GM21367 (cell line): ENCODE data around the gene DENND6A.
"Not testable (repeated sequence)": the region's sequence is repeated elsewhere in the genome, so short reads cannot be mapped to it uniquely, and the experiment has no call there.

Experiments
- ATAC-seq: cut with Tn5 transposase; IDR thresholded peaks from one replicate; pipeline ENCODE4 v1.9.1; 2021; ENCODE audit not compliant: unreplicated experiment

Gene DENND6A

DNA sequence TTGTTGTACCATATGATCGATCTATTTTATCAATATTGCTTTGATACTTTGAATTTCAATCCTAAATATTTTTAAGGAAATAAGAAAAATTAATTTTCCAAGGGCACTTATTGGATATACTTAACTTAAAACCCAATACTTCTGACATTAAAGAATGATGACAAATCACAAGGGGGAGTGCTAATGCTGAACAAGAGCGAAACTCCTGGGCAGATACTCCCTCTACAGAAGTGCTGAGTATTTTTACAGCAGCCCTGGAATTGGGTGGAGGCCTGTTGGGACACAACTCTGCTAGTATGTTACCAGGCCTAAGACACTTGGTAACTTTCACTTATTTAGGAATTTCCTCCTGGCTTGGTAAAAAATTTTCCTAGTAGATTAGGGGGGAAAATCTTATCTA is 46.2 kb downstream of the DENND6A start:
- no peak for ATAC-seq

DNA sequence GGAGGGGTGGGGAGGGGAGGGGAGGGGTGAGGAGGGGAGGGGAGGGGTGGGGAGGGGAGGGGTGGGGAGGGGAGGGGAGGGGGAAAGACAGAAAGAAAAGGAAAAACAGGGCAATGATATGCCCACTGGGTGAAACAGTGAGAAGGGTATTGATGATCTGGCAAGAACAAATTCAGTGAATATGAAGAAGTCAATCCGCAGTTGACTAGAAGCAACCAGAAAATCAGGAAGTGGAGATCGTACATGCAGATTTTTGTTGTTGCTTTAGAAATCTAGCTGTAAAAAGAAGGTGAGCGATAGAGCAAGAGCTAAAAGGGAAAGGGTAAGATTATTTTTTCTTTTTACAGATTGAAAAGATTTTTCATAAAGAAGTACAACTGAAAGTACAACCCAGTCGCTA is 48.1 kb downstream of the DENND6A start:
- ATAC-seq = no peak

DNA sequence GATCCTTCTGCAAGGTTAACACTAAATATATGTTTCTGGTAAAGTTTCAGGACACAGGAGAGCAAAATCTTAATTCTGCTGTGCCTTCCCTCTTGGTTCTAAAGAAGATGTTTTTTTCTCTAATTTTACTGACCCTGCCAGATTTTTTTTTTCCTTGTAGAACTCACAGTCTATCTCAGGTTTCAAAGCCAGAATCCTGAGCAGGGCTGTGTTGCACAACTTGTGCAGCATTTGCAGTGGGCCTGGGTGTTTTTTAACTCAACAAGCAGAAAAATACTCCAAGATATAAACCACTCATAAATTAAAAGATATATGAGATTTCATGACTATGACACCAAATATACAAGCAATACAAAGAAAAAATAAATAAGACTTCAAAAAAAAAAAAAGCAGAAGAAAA is 55.5 kb downstream of the DENND6A start:
- no peak for ATAC-seq

DNA sequence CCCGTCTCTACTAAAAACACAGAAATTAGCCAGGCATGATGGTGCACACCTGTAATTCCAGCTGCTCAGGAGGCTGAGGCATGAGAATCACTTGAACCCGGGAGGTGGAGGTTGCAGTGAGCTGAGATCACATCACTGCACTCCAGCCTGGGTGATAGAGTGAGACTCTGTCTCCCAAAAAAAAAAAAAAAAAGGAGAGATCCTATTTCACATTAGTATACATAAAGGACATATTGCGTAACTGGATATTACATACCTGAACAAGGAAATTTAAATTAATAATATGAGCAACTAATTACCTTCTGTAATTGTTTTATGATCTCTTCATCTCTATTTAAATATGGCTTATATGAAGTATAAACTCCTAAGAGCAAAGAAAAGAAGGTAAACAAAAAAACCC is 58.6 kb downstream of the DENND6A start:
- ATAC-seq = not testable (repeated sequence)

DNA sequence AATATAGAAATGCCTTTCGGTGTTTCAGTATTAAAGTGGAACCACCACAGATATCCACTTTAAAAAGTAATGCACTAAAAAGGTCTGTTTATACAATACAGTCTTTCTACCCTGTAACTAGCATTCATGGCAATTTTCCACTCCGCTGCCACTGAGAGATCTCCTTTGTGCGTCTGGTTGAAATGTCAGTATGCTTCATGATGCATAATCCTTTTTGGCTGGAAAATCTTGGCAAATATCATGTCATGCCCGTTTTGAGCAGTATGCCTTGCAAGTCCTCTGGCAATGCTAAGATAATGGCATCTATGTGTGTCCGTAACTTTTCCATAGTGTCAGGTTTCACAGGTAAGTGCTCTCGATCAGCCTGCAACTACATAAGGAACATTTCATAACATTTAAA is 64.9 kb downstream of the DENND6A start:
- no peak for ATAC-seq

DNA sequence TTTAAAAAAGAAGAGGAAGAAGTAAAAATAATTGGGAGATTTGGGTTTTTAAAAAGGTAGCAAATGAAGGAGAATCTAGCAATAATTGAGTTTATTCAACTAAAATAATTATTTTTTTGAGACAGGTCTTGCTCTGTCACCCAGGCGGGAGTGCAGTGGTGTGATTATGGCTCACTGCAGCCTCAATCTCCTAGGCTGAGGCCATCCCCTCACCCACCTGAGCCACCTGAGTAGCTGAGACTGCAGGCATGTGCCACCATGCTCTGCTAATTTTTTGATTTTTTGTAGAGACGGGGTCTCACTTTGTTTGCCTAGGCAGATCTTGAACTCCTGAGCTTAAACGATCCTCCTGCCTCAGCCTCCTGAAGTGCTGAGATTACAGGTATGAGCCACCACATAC is 68.1 kb downstream of the DENND6A start:
- ATAC-seq = no peak

DNA sequence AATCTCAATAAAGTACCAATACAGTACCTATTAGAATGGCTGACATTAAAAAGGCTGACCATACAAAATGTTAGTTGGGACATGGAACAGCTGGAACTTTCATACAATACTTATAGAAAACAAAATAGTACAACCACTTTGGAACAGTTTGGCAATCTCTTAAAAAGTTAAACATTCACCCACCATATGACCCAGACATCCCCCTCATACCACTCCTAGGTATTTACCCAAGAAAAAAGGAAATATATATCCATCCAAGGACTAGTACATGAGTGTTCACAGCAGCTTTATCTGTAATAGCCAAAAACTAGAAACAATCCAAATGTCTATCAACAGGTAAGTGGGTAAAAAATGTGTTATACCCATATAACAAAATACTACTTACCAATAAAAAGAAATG is 70.5 kb downstream of the DENND6A start:
- ATAC-seq = no peak

DNA sequence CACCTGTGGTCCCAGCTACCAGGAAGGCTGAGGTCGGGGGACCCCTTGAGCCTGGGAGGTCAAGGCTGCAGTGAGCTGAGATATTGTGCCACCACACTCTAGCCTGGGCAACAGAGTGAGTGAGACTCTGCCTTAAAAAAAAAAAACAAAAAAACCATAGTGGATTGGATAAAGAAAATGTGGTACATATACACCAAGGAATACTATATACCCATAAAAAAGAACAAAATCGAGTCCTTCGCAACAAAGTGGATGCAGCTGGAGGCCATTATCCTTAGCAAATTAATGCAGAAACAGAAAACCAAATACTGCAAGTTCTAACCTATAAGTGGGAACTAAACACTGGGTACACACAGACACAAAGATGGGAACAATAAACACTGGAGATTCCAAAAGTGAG is 75.1 kb downstream of the DENND6A start:
- ATAC-seq = no peak

DNA sequence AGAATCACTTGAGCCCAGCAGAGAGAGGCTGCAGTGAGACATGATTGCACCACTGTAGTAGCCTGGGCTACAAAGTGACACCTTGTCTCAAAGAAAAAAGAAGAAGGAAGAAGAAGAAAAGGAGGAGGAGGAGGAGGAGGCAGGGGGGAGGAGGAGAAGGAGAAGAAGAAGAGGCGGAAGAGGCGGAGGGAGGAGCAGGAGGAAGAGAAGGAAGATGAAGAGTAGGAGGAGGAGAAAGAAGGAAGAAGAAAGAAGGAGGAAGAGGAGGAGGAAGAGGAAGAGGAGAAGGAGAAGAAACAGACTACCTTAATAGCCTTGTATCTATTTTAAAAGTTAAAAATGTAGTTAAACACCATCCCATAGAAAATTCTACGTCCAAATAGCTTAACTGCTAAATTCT is 76.6 kb downstream of the DENND6A start:
- ATAC-seq = no peak

DNA sequence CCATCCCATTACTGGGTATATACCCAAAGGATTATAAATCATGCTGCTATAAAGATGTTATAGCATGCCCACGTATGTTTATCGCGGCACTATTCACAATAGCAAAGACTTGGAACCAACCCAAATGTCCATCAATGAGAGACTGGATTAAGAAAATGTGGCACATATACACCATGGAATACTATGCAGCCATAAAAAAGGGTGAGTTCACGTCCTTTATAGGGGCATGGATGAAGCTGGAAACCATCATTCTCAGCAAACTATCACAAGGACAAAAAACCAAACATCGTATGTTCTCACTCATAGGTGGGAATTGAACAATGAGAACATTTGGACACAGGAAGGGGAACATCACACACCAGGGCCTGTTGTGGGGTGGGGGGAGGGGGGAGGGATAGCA is 81.0 kb downstream of the DENND6A start:
- ATAC-seq = not testable (repeated sequence)

DNA sequence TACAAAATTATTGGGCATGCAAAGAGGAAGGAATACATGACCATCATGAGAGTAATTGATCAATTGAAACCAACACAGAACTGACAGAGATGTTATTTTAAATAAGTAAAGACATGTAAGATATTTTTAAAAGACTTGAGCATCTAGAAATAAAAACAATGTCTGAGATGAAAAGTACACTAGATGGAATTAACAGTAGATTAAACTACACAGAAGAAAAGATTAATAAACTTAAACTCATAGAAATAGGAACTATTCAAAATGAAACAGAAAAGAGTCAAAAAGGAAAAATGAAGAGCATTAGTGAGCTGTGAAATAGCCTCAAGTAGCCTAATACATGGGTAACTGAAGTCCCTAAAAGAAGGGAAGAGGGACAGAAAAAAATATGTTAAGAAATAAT is 87.2 kb downstream of the DENND6A start:
- no peak for ATAC-seq

DNA sequence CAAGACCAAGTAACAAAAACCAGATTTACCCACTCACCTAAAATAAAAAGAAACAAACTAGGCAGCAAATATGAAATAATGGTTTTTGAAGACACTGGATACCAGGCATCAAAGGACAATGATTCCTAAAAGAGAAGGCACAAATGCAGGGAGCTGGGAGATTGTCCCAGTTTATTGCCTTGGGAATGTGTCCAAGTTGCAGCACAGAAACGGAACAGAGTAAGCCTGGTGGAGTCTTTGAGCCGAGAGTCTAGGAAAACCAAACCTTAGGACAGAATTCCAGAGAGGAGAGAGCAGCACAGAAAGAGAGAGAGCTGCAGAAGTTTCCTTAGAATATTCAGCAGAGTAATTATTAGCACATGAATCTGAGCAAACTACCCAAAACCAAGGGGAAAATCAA is 87.9 kb downstream of the DENND6A start:
- no peak for ATAC-seq

DNA sequence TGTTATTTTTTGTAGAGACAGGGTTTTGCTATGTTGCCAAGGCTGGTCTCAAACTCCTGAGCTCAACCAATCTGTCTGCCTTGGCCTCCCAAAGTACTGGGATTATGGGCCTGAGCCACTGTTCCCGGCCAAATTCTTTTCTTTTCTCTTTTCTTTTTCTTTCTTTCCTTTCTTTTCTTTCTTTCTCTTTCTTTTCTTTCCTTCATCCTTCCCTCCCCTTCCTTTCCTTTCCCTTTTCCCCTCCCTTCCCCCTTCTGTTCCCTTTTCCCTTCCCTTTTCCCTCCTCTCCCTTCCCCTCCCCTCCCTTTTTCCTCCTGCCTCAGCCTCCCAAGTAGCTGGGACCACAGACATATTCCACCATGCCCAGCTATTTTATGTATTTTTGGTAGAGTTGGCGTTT is 92.7 kb downstream of the DENND6A start:
- no peak for ATAC-seq

DNA sequence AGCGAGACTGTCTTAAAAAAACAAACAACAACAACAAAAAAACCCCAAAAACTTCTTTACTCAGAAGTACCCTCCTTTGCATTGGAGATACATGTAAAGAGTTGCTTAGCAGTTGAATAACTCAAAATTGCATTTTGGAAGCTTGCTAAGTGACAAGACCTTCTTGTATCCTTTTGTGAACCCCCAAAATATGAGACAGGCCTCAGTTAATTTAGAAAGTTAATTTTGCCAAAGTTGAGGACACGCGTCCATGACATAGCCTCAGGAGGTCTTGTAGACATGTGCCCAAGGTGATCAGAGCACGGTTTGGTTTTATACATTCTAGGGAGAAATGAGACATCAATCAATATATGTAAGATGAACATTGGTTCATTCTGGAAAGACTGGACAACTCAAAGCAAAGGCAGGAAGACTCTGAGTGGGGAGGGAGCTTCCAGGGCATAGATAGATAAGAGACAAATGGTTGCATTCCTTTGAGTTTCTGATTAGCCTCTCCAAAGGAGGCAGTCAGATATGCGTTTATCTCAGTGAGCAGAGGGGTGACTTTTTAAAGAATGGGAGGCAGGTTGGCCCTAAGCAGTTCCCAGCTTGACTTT is 94.0 kb downstream of the DENND6A start:
- ATAC-seq = no peak

DNA sequence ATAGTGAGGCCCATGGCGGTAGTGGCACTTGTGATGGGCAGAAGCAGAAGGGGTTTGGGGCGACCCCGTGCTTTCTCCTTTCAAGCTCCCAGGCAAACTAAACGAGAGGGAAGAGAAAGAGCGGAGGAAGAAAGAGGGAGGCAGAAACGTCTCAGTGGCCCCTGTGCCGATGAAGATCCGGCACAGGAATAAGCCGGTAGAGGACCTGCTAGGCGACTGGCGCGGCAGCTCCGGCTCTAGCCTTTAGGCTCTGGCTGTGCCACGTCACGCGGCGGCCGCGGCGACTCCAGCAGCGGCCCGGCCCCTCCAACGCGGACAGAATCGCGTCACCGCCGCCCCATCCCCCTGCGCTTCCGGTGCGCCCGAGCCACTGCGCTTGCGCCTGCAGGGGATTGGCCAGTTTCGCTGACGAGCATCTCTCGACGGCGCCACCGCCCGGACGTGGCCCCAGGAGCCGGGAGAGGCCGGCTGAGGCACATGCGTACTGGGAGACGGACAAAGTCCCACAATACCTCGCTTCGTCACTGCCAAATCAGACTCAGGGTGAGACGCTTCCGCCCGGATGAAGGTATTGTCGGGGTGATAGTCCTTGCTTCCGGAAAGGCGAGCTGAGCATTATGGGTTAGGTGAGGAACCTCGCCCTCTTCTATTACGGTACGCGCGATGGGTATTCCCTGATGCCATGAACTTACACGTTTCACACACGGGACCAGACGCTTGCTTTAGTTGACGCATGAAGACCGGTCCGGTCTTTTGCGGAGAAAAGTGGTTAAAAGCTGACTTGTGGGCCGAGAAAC is 95.6 kb downstream of the DENND6A start, which contains the start of gene ARF4:
TSS of gene ARF4 (minus strand) at position 218 of the 797 bp plus-strand sequence. CDS start at position 14, 204 bp downstream.
- peak; percentile 90 for ATAC-seq

DNA sequence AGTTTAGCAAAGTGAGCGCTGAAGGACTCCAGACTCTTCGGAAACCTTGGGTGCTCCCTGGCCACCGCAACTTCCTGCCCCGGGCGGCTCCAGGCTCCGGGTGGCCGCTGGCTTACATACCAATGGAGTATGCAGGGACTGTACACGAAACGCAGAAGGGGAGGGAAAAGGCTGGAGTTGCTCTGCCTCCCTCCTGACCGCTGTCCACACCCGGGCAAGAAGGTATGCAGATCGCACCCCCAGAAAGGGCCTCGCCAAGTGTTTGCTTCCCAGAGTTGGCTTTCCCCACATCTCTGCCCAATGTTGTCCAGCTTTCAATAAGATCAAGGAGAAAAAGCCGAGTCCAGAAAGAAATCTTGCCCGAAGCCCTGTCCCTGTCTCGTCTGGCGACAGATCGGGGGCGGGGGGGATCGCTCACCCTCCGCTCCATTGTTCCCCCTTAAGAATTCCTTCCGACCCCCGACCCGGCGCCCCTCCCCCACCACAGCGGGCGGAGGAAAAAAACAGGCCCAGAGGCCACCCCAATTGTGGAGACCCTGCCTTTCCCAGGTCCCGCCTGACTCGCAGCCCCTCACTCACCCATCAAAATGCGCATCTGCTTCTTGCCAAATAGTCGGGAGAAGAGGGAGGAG is 96.3 kb downstream of the DENND6A start:
- no peak for ATAC-seq

DNA sequence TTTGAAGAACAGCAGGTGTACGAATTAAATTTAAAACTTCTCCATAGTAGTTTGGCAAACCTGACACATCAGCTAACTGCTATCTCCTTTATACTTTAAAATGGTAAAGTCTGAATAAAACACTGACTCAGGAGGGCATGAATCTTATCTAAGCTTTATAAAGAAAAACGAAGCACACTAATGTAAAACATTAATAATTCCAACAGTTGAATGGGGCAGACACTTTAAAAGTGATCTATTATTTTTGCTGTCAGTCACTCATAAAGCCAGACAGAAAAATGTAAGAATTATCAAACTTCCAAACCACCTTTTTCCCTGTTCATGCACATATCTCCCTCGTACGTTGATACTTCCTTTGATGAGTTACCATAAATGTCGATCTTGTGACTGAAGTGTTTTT is 98.3 kb downstream of the DENND6A start:
- ATAC-seq = no peak

DNA sequence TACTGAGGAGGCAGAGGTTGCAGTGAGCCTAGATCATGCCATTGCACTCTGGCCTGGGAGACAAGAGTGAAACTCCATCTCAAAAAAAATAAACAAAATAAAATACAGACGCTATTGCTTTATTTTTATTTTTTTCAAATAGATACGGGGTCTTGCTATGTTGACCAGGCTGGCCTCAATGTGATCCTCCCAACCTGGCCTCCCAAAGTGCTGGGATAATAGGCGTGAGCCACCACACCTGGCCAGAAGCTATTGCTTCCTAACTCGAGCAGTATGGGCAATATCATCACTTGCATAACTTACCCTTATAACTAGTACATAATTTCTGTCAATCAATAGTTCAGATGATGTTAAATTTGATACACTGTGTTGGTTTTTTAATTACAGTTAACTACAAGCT is 98.7 kb downstream of the DENND6A start:
- no peak for ATAC-seq

DNA sequence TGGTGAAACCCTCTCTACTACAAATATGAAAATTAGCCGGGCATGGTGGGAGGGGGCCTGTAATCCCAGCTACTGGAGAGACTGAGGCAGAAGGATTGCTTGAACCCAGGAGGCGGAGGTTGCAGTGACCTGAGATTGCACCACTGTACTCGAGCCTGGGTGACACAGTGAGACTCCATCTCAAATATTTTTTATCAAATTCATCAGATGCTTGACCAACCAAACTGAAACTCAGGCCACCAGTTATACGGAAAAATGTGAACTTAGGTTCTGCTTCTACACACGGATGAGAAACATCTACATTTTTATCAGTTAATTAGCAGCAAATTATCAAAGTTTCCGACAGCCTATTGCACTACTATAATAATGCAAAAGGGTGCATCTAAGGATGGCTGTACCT is 100.6 kb downstream of the DENND6A start:
- ATAC-seq = no peak

DNA sequence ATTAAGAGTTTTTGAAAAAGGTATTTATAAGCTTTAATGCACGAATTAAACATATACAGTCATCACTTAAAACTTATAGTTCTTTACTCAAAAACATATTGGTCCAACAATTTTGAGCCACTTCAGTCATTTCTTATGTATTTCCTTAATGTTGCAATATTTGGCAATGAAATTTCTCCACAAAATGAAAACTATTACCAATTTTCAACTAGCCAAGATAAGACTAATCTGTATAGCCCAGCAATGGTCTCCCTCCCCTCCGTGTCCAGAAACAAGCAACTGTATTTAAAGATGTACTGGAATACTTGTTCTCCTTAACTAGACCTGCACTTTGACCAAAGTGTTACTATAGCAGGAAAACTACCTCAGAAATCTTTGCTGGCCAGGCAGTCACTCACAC is 105.0 kb downstream of the DENND6A start:
- ATAC-seq = no peak

DNA sequence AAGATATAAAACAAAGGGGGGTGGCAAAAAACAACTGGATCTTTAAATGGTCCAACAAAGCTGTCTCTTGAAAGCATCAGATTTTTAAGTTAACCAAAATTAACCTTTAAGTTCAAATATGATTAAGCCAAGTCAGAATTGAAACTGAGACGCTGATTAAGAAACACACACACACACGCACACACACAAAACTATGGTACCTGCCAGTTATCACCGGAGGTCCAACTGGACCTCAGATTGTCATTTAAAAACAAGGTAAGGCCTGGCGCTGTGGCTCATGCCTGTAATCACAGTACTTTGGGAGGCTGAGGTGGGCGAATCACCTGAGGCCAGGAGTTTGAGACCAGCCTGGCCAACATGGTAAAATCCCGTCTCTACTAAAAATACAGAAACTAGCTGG is 106.1 kb downstream of the DENND6A start:
- no peak for ATAC-seq

DNA sequence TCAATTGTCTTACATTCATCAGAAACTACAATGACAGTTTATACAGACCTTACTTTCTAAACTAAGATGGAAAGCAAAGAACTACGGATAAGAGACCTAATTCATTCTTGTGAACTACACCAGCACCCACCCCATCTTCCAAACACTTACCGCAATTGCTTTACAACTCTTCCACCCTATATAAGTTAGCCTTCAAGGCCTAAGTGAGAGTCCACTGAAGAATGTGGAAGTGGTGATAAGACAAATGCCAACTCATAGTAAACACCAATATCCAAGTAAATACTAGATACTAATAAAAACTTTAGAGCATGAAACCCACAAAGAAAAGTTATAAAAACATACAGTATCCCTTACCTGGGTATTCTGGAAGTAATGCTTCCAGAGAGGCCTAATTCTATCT is 109.3 kb downstream of the DENND6A start:
- ATAC-seq = no peak
